AG04450 (cell line): ENCODE data around the gene MAPK9. TPM values are rescaled to one million over a fixed set of nuclear protein-coding genes. Genes with fewer than 3 reads are reported as not detected.
"Not testable (repeated sequence)": the region's sequence is repeated elsewhere in the genome, so short reads cannot be mapped to it uniquely, and the experiment has no call there.

Experiments used
- CTCF ChIA-PET: fragments of 300-600, 350-600 bp; formaldehyde crosslinking; extraction: SDS; loops from one replicate; lab custom pipeline; 2022; ENCODE audit warnings: antibody characterized with exemption, inconsistent platforms; lab: Charles Lee
- POLR2A ChIA-PET: fragments of 350-600 bp; formaldehyde crosslinking; extraction: SDS; loops from one replicate; lab custom pipeline; 2021; ENCODE audit warnings: antibody characterized with exemption, inconsistent platforms; lab: Yijun Ruan, JAX
- DNase-seq: peaks from one replicate; pipeline ENCODE4 v3.0.0-alpha.2; 2011; ENCODE audit warnings: low read depth, low spot score
- H3K27ac ChIP-seq: one replicate; pipeline ENCODE4 v1.5.1; 2012; ENCODE audit warnings: low read depth, low read length, control low read depth
- H3K27me3 ChIP-seq: one replicate; pipeline ENCODE4 v1.6.0; 2012; ENCODE audit warnings: low read length; ENCODE audit not compliant: control insufficient read depth, insufficient read depth
- H3K4me3 ChIP-seq: 2 replicates; pipeline ENCODE4 v1.5.1; 2011; ENCODE audit warnings: mild to moderate bottlenecking, low read depth, low read length, control low read depth
- H3K9me3 ChIP-seq: 2 replicates; pipeline ENCODE4 v1.5.1; 2012; ENCODE audit warnings: low read length; ENCODE audit not compliant: control insufficient read depth, insufficient read depth
- CTCF ChIP-seq: IDR thresholded peaks from 2 replicates; pipeline ENCODE4 v1.5.1; 2011; ENCODE audit warnings: low read depth, low read length, control low read depth, inconsistent platforms
- polyA plus RNA-seq: library from polyadenylated mRNA; depleted of rRNA; stranded (reverse); fragments of >200 nt; gene quantifications from 2 replicates; pipeline ENCODE4 v1.2.3, GENCODE V29; 2011

MAPK9 gene
- polyA plus RNA-seq, 1 experiment, result 35.1 TPM

- H3K27ac ChIP-seq, result no peak overlapping the region
- TF ChIP-seq CTCF, result no peak
- ChIA-PET CTCF (no interaction called here), POLR2A (no interaction called here)
- H3K4me3 ChIP-seq, result no peak overlapping the region
- H3K9me3 ChIP-seq, result peaks cover 25% of the 10 kb centered on the region
- no peak for DNase-seq
- H3K27me3 ChIP-seq, result peaks cover 10% of the 10 kb centered on the region
Measured at GRCh38 chr5:180213256-180213600, 78.7 kb downstream of the MAPK9 start.

- ChIA-PET POLR2A (no interaction called here), CTCF (no interaction called here)
- TF ChIP-seq CTCF, result no peak
- H3K27me3 ChIP-seq, result peaks cover 16% of the 10 kb centered on the region
- no peak overlapping the region for H3K27ac ChIP-seq
- no peak overlapping the region for H3K4me3 ChIP-seq
- no peak for DNase-seq
- H3K9me3 ChIP-seq, result peaks cover 25% of the 10 kb centered on the region
Measured at GRCh38 chr5:180212363-180213255, 79.3 kb downstream of the MAPK9 start.

GRCh38 chr5:180211761-180212035 lies 80.2 kb downstream of the MAPK9 start:
- CTCF ChIA-PET, result interaction anchor here (4.1 to 4.2 kb wide), 2 partner anchors 84 to 87 kb away, joined by 20 to 31 read pairs; no protein-coding TSS in a partner anchor
- Histone ChIP-seq H3K9me3 (peaks cover 24% of the 10 kb centered on the region), H3K4me3 (no peak overlapping the region), H3K27ac (no peak overlapping the region), H3K27me3 (peaks cover 25% of the 10 kb centered on the region)
- POLR2A ChIA-PET, result no interaction called here
- DNase-seq, result no peak
- no peak for TF ChIP-seq CTCF

- H3K4me3 ChIP-seq, result no peak overlapping the region
- TF ChIP-seq CTCF, result no peak
- no peak overlapping the region for H3K27ac ChIP-seq
- no peak for DNase-seq
- peaks cover 26% of the 10 kb centered on the region for H3K27me3 ChIP-seq
- peaks cover 19% of the 10 kb centered on the region for H3K9me3 ChIP-seq
- ChIA-PET CTCF (interaction anchor here (1.0 to 4.2 kb wide), 5 partner anchors 83 to 198 kb away, joined by 3 to 31 read pairs (median 3); no protein-coding TSS in a partner anchor), POLR2A (no interaction called here)
Measured at GRCh38 chr5:180210961-180211760, 80.7 kb downstream of the MAPK9 start.

- H3K27me3 ChIP-seq, result peaks cover 26% of the 10 kb centered on the region
- H3K4me3 ChIP-seq, H3K27ac ChIP-seq, POLR2A ChIA-PET, DNase-seq, H3K9me3 ChIP-seq: not testable (repeated sequence)
- CTCF ChIA-PET, result interaction anchor here (1.0 to 4.2 kb wide), 6 partner anchors 82 to 264 kb away, joined by 3 to 31 read pairs (median 4); no protein-coding TSS in a partner anchor
Measured at GRCh38 chr5:180210077-180210476, 81.8 kb downstream of the MAPK9 start.
